Measurements from ENCODE around the gene VMAC.

DNA sequence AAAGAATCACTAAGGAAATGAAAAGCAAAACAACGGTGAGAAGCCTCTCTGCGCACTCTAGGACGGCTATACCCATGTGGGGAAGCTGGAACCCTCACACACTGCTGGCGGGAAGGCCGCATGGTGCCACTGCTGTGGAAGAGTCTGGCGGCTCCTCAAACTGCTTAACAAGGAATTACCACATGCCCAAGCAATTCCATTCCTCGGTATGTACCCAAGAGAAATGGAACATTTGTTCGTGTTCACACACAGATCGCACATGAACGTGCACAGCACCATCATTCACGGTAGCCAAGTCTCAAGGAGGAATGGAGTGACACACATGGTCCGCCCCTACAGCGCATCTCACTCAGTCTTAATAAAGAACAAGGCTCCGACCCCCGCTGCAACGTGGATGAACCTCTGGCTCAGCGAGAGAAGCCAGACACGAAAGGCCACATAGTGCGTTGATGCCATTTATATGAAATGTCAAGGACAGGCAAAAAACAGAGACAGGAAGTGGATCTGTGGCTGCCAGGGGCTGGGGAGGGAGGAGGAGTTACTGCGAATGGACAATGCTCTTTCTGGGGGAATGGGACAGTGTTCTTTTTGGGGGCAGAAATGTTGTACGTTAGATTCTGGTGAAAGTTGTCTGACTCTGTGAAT is 17.0 kb downstream of the VMAC start:
- TF ChIP-seq CTCF (IDR thresholded peaks at IDR 0.05) = no peak
- no peak for TF ChIP-seq EP300 (IDR thresholded peaks at IDR 0.05)
- TF ChIP-seq POLR2A (IDR thresholded peaks at IDR 0.05) = no peak

All from ovary (tissue), 3 donors.